ENCODE data around the gene ARHGEF12.

ARHGEF12 gene

DNA sequence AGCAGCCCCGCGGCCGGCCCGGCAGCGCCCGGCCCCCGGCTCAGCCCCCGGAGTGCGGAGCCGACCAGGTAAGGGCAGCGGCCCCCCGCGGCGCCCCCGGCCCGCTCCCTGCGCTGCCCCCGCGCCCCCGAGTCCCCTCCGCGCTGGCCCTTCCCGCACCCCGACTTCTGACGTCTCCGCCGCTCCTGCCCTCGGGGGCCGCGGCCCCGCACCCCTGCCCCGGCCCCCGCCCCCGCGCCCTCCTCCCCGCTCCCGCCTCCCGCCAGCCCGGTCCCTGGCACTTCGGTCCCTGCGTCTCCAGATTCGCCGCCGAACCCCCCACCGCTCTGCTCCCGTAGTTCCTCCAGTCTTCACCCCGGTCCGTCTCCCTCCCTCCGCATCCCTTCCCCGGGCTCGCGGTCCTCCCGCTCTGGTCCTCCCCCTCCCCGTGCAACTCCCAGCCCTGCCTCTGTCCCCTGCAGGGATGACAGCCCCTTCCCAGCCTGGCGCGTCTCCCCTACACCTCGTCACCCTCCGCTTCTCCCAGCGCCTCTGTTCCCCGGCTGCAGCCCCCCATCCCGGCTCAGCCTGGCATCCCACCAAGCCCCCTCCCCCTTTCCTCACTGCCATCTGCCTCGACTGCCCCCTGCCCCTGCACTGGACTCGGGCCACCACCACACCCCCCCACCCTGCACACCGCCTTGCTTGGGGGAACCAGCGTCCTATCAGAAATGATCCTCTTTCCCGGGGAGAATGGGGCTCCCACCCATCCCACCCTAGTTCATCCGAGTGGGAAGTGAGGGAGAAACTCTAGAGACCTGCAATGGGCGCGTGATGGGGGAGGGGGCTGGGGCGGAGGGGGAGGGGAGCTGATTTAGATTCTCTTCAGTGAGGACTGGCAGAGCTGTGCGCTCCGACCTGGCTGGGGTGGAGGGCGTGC, 175.9 kb downstream of the ARHGEF12 start:
- TF ChIP-seq, protein P1, sequence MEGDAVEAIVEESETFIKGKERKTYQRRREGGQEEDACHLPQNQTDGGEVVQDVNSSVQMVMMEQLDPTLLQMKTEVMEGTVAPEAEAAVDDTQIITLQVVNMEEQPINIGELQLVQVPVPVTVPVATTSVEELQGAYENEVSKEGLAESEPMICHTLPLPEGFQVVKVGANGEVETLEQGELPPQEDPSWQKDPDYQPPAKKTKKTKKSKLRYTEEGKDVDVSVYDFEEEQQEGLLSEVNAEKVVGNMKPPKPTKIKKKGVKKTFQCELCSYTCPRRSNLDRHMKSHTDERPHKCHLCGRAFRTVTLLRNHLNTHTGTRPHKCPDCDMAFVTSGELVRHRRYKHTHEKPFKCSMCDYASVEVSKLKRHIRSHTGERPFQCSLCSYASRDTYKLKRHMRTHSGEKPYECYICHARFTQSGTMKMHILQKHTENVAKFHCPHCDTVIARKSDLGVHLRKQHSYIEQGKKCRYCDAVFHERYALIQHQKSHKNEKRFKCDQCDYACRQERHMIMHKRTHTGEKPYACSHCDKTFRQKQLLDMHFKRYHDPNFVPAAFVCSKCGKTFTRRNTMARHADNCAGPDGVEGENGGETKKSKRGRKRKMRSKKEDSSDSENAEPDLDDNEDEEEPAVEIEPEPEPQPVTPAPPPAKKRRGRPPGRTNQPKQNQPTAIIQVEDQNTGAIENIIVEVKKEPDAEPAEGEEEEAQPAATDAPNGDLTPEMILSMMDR (IDR thresholded peaks at IDR 0.05; ENCODE audit: low read depth, low read length): no peak
- in situ Hi-C loops (cut with HindIII; ENCODE audit: low sequenced_read_pairs): no loop called here
- no peak overlapping the region for H3K4me3 ChIP-seq (ENCODE audit: low read depth, low read length)
- DNase-seq (ENCODE audit: low read depth, low spot score): no peak

DNA sequence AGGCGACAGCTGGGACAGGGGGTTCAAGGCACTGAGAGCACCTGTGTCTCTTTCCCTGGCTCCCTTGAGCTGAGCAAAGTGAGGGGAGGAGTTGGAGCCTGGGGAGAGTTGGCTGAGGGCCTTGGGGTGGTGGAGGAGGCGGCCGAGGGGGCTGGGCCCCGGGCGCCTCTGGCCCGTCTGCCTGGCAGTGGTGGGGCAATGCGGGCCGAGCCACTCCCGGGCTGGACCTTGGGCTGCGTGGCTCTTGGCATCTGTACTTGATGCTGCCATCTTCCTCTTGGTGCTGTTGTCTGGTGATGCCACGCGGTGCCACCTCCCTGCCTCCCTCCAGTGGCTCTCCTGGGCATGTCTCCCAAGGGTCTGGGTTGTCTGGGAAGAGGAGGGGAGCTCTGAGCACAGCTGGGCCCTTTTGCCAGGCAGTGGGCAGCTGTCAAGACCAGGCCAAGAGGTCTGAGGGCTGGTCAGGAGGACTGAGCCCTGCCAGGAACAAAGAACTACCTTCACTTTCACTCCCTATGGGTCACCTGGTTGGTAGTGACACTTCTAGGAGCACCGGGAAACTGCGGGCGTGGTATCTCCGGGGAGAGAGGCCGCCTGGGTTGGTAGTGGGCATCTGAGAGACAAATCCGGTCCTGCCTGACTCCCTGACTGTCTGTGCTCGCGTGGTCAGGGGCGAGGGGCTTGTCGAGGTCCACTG, 176.7 kb downstream of the ARHGEF12 start:
- in situ Hi-C loops (cut with HindIII; ENCODE audit: low sequenced_read_pairs): no loop called here
- DNase-seq (ENCODE audit: low read depth, low spot score): no peak
- no peak overlapping the region for H3K4me3 ChIP-seq (ENCODE audit: low read depth, low read length)
- TF ChIP-seq, protein P1 (IDR thresholded peaks at IDR 0.05; ENCODE audit: low read depth, low read length): no peak

DNA sequence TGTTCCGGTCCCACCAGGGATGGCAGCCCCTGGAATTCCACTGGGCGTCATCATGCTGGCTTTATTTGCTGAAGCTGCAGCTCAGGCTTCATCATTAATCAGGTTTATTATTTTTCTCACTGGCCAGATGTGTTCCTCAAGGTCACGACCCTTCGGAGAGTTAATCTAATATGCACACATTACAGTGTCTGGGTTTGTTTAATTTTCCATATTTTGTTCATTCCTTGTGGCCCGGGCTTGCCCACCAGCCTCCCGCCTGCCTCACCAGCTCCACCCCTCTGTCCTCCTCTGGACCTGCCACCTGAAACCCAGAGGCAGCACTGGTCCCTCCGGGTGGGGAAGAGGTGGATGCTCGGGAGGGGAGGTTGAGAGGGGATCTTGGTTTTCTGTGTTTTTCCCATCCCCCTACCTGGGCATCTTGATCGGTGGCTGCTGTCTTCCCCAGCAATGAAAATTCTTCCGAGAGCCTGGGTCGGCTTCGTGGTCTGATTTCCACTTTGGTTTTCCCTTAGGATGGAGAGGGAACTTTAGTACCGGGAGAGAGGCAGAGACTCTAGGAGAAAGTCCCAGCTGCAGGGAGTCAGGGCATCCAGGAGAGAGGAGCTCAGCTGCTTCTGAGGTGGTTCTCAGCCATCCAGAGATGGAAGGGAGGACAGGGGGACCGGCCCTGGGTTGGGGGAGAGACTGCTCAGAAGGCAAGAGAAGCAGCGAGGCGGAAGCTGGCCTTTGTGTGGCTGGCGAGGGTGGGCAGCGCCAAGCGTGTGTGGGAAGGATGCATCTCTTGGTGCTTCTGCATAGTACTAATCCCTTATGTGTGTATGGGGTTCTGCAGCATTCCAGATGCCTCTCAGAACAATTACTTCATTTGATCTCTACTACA, 177.5 kb downstream of the ARHGEF12 start:
- in situ Hi-C loops (cut with HindIII; ENCODE audit: low sequenced_read_pairs): no loop called here
- no peak for DNase-seq (ENCODE audit: low read depth, low spot score)

DNA sequence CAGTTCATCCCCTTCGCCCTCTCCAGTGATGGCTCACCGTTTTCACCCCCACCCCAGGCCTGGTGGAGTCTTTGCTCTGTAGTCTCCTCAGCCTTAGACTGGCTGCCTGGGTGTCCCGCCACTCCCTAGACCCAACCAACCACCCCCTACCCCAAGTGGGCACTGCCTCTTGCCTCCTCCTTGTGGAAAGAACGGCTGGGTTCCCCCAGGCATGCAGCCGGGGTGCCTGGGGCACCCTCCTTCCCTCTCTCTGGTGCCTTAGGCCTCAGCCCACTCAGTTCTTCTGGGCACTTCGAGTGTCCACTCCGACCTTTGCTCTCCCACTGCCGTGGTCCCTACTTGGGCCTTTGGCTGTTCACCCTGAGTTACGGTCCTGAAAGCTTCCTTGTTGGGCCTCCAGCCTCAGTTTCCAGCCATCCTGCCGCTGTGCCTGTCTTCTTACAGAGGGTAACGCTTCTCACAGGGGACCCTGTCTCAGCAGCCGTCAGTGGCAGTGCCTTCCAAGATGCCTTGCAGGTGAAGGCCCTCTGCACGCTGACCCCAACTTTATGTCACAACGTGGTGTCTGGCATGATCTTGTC, 178.4 kb downstream of the ARHGEF12 start:
- in situ Hi-C loops (cut with HindIII; ENCODE audit: low sequenced_read_pairs): no loop called here
- TF ChIP-seq, protein P1 (IDR thresholded peaks at IDR 0.05; ENCODE audit: low read depth, low read length): no peak
- DNase-seq (ENCODE audit: low read depth, low spot score): no peak
- no peak overlapping the region for H3K4me3 ChIP-seq (ENCODE audit: low read depth, low read length)

More for the DNA sequence above, 177.5 kb downstream of the ARHGEF12 start:
- TF ChIP-seq, protein P1 (IDR thresholded peaks at IDR 0.05; ENCODE audit: low read depth, low read length): no peak
- H3K4me3 ChIP-seq (ENCODE audit: low read depth, low read length): no peak overlapping the region

DNA sequence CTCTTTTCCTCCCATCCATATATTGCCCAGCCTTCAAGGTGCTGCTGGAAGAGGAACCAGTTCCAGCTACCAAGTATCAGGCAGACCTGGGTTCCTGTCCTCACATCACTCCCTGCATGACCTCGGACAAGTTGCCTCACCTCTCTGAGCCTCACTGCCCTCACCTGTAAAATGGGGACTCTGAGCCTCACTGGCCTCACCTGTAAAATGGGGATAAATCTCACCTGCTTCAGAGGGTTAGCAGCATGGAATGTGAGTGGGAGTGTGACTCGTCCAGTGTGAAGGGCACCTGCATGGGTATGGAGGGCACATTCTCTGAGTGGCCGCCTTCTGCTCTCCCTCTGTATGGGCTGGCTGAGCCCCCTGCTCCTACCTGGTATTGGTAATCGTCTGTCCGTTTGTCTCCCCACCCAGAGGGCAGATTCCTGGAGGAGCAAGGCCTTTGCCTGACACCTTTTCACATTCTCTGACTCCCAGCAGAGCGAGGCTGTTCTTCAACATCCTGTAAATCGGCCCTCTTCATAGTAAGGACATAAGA, 179.0 kb downstream of the ARHGEF12 start:
- no peak overlapping the region for H3K4me3 ChIP-seq (ENCODE audit: low read depth, low read length)
- in situ Hi-C loops (cut with HindIII; ENCODE audit: low sequenced_read_pairs): no loop called here
- DNase-seq (ENCODE audit: low read depth, low spot score): no peak
- TF ChIP-seq, protein P1 (IDR thresholded peaks at IDR 0.05; ENCODE audit: low read depth, low read length): no peak
